HCT116 (cell line): ENCODE measurements around the gene CLIC3. TPM values are rescaled to one million over a fixed set of nuclear protein-coding genes. Genes with fewer than 3 reads are reported as not detected.

ENCODE experiments used
- ATAC-seq: fragments of 200-7000 bp; cut with Tn5 transposase; 2 replicates; pipeline ENCODE4 v1.9.1; 2020; ENCODE audit warnings: mild to moderate bottlenecking, moderate library complexity
- BruUV-seq: library from RNA; stranded (reverse); fragments of 400-500 nt; replicated peaks from 2 replicates; lab custom pipeline; 2021; lab: Mats Ljungman, UMichigan
- CTCF ChIA-PET: fragments of 300-600 bp; sonication (Branson Sonifier 250); formaldehyde crosslinking; loops from one replicate; lab custom pipeline; 2021; ENCODE audit warnings: antibody characterized with exemption; lab: Charles Lee
- POLR2A ChIA-PET: fragments of 300-600, 350-600 bp; sonication (Branson Sonifier 250); formaldehyde crosslinking; loops from one replicate; lab custom pipeline; 2021; ENCODE audit warnings: antibody characterized with exemption; lab: Charles Lee
- RAD21 ChIA-PET, 2 experiments: fragments of 300-600 bp; sonication (Branson Sonifier 250); formaldehyde crosslinking; loops; one replicate each; lab custom pipeline; 2023; ENCODE audit warnings: low total read pairs in 2 of 2; ENCODE audit not compliant: uncharacterized antibody in 2 of 2, unreplicated experiment in 2 of 2, low non-redundant PET in 1 of 2; lab: Charles Lee
- DNase-seq: peaks from one replicate; pipeline ENCODE4 v3.0.0-alpha.2; 2010; ENCODE audit warnings: low read depth, low spot score
- H2AFZ ChIP-seq: fragments of 200-600 bp; shearing (Covaris generic), sonication (generic); 2 replicates; pipeline ENCODE4 v1.6.1; 2017; ENCODE audit warnings: low read depth, mixed run types, mixed read lengths, antibody characterized with exemption, low read length; ENCODE audit not compliant: poor library complexity, severe bottlenecking
- H3K27ac ChIP-seq: 2 replicates; pipeline ENCODE4 v1.5.1; 2012; ENCODE audit warnings: low read depth, low read length
- H3K27me3 ChIP-seq: fragments of 200-600 bp; sonication (generic); 2 replicates; pipeline ENCODE4 v1.6.1; 2016; ENCODE audit warnings: mixed run types, low read length, mixed read lengths; ENCODE audit not compliant: insufficient read depth
- H3K36me3 ChIP-seq, 2 experiments: fragments of 200-500 bp in 1 of 2; fragments of 200-600 bp in 1 of 2; sonication (Bioruptor generic) in 1 of 2; sonication (generic) in 1 of 2; 2 replicates each; pipeline versions ENCODE4 v1.5.1 to v1.6.1; 2014 to 2016; ENCODE audit warnings: low read length in 2 of 2, inconsistent platforms in 1 of 2, mixed read lengths in 1 of 2, mixed run types in 1 of 2; ENCODE audit not compliant: insufficient read depth in 2 of 2, control insufficient read depth in 1 of 2
- H3K4me1 ChIP-seq, 2 experiments: fragments of 200-600 bp in 1 of 2; sonication (generic) in 1 of 2; 2 replicates each; pipeline versions ENCODE4 v1.5.1 to v1.6.1; 2012 to 2017; ENCODE audit warnings: low read length in 2 of 2, inconsistent platforms in 1 of 2, mild to moderate bottlenecking in 1 of 2, mixed read lengths in 1 of 2, mixed run types in 1 of 2, moderate library complexity in 1 of 2; ENCODE audit not compliant: insufficient read depth in 2 of 2, control insufficient read depth in 1 of 2
- H3K4me2 ChIP-seq: fragments of 200-600 bp; sonication (generic); 2 replicates; pipeline ENCODE4 v1.6.1; 2017; ENCODE audit warnings: mixed run types, low read length, mixed read lengths
- H3K4me3 ChIP-seq, 2 experiments: fragments of 200-600 bp in 1 of 2; sonication (generic) in 1 of 2; replicated peaks in 1 of 2; 2 replicates each; pipeline ENCODE4 v1.5.1; 2011 to 2016; ENCODE audit warnings: low read length in 2 of 2, control low read depth in 1 of 2, low read depth in 1 of 2, mild to moderate bottlenecking in 1 of 2, mixed read lengths in 1 of 2, mixed run types in 1 of 2
- H3K79me2 ChIP-seq: fragments of 200-600 bp; sonication (generic); 2 replicates; pipeline ENCODE4 v1.6.1; 2017; ENCODE audit warnings: mild to moderate bottlenecking, mixed run types, low read length, moderate library complexity, mixed read lengths; ENCODE audit not compliant: insufficient read depth
- H3K9ac ChIP-seq: fragments of 200-600 bp; sonication (generic); 2 replicates; pipeline ENCODE4 v1.6.1; 2016; ENCODE audit warnings: low read length, mixed read lengths
- H3K9me2 ChIP-seq: fragments of 200-600 bp; sonication (generic), shearing (Covaris generic); 2 replicates; pipeline ENCODE4 v1.6.1; 2017; ENCODE audit warnings: mixed run types, mild to moderate bottlenecking, moderate library complexity; ENCODE audit not compliant: insufficient read depth
- H3K9me3 ChIP-seq, 2 experiments: fragments of 200-500 bp in 1 of 2; fragments of 200-600 bp in 1 of 2; sonication (Bioruptor generic) in 1 of 2; sonication (generic) in 1 of 2; 2 replicates each; pipeline ENCODE4 v1.6.1; 2014 to 2017; ENCODE audit warnings: low read length in 2 of 2, mixed read lengths in 2 of 2, inconsistent platforms in 1 of 2, low read depth in 1 of 2, mild to moderate bottlenecking in 1 of 2, mixed run types in 1 of 2, moderate library complexity in 1 of 2; ENCODE audit not compliant: control insufficient read depth in 1 of 2, insufficient read depth in 1 of 2
- H4K20me1 ChIP-seq: fragments of 200-600 bp; sonication (generic), shearing (Covaris generic); 2 replicates; pipeline ENCODE4 v1.6.1; 2017; ENCODE audit warnings: mixed run types, mild to moderate bottlenecking, moderate library complexity; ENCODE audit not compliant: insufficient read depth
- CBX3 ChIP-seq: IDR thresholded peaks from 2 replicates; pipeline ENCODE4 v1.6.1; 2012; ENCODE audit warnings: low read depth
- EGR1 ChIP-seq: IDR thresholded peaks from 2 replicates; pipeline ENCODE4 v1.6.1; 2012; ENCODE audit warnings: low read depth
- ELF1 ChIP-seq: IDR thresholded peaks from 2 replicates; pipeline ENCODE4 v1.6.1; 2012; ENCODE audit warnings: low read depth, borderline replicate concordance
- EZH2 ChIP-seq: fragments of 200-600 bp; sonication (generic); IDR thresholded peaks from 2 replicates; pipeline ENCODE4 v1.6.1; 2017; ENCODE audit warnings: antibody characterized with exemption, mixed run types
- EZH2phosphoT487 ChIP-seq: fragments of 200-600 bp; IDR thresholded peaks from 2 replicates; pipeline ENCODE4 v1.6.1; 2018; ENCODE audit warnings: antibody characterized with exemption, borderline replicate concordance
- FOSL1 ChIP-seq: IDR thresholded peaks from 2 replicates; pipeline ENCODE4 v1.6.1; 2012; ENCODE audit warnings: low read depth
- POLR2AphosphoS5 ChIP-seq: IDR thresholded peaks from 2 replicates; pipeline ENCODE4 v1.6.1; 2011; ENCODE audit warnings: mild to moderate bottlenecking, low read depth, low read length, moderate library complexity
- RAD21 ChIP-seq: IDR thresholded peaks from 2 replicates; pipeline ENCODE4 v1.6.1; 2012; ENCODE audit warnings: low read depth, mild to moderate bottlenecking
- SIN3A ChIP-seq: IDR thresholded peaks from 2 replicates; pipeline ENCODE4 v1.6.1; 2012; ENCODE audit warnings: low read depth
- SRF ChIP-seq: IDR thresholded peaks from 2 replicates; pipeline ENCODE4 v1.6.1; 2012; ENCODE audit warnings: low read depth
- TCF7L2 ChIP-seq: IDR thresholded peaks from 2 replicates; pipeline ENCODE4 v1.7.0; 2011; ENCODE audit warnings: borderline replicate concordance, inconsistent platforms; ENCODE audit not compliant: insufficient read depth, insufficient read length; ENCODE audit errors: extremely low read depth
- YY1 ChIP-seq: IDR thresholded peaks from 2 replicates; pipeline ENCODE4 v1.6.1; 2011; ENCODE audit warnings: low read length, low read depth, moderate library complexity, mild to moderate bottlenecking; ENCODE audit not compliant: insufficient replicate concordance; ENCODE audit errors: extremely low read depth
- ZFX ChIP-seq: fragments of 450-650 bp; IDR thresholded peaks from 2 replicates; pipeline ENCODE4 v1.6.1; 2017
- ZNF274 ChIP-seq: fragments of 200-500 bp; sonication (Bioruptor generic); IDR thresholded peaks from 2 replicates; pipeline ENCODE4 v1.6.1; 2014; ENCODE audit warnings: mild to moderate bottlenecking, low read depth, low read length, inconsistent platforms
- intact Hi-C: fragments of 100-400 bp; cut with micrococcal nuclease; formaldehyde crosslinking; loops from 2 replicates; pipeline ENCODE4 v1.10.0; 2022
- total RNA-seq: library from RNA; stranded (reverse); gene quantifications from one replicate; pipeline ENCODE4 v1.2.1, GENCODE V29; 2021; ENCODE audit not compliant: unreplicated experiment
- TF ChIP-seq, protein P1 (sequence below): IDR thresholded peaks from 2 replicates; pipeline ENCODE4 v1.6.1; 2011; ENCODE audit warnings: mild to moderate bottlenecking, low read length, moderate library complexity; ENCODE audit not compliant: insufficient replicate concordance; ENCODE audit errors: extremely low read depth
- TF ChIP-seq, protein P2 (sequence below): IDR thresholded peaks from 2 replicates; pipeline ENCODE4 v1.6.1; 2012
- TF ChIP-seq, protein P3 (sequence below), 3 experiments: fragments of 200-600 bp in 1 of 3; sonication (generic) in 1 of 3; IDR thresholded peaks in 2 of 3; conservative IDR thresholded peaks in 1 of 3; 2 replicates each; pipeline ENCODE4 v1.5.1; 2012 to 2017; ENCODE audit warnings: low read depth in 2 of 3, low read length in 2 of 3, antibody characterized with exemption in 1 of 3, borderline replicate concordance in 1 of 3, control low read depth in 1 of 3, mild to moderate bottlenecking in 1 of 3, mixed read lengths in 1 of 3, mixed run types in 1 of 3, moderate library complexity in 1 of 3; ENCODE audit not compliant: insufficient read depth in 1 of 3
- TF ChIP-seq, protein P4 (sequence below): IDR thresholded peaks from 2 replicates; pipeline ENCODE4 v1.6.1; 2012; ENCODE audit warnings: low read depth
- TF ChIP-seq, protein P5 (sequence below): IDR thresholded peaks from 2 replicates; pipeline ENCODE4 v1.6.1; 2012

CLIC3 gene
- total RNA-seq, 1 experiment from 2014 or later, result 8.4 TPM

DNA sequence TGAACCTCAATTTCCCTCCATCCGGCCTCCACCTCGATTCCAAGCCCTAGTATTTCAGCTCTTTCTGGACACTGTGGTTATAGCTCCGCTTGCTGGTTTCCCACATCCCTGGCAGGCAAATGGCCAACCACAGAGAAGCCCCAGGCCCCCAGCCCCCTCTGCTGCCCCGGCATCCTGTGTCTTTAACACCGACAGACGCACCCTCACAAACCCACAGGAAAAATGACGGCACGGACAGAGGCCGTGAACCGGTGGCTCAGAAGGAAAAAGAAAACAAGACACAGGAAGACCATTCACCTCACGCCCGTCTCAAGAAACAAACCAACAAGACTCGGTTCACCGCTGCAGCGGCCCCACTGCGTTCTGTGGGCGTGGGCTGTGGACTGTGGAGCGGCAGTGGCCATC, 1.5 kb upstream of the CLIC3 start:
- ChIA-PET POLR2A (no interaction called here), CTCF (no interaction called here), RAD21 (no interaction called here)
- peaks cover 15% of the 10 kb centered on the region for H3K79me2 ChIP-seq
- H3K4me3 ChIP-seq, result 0 out of 4 replicates have a peak overlapping the region, but pooled peaks of 1 of the 2 experiments have one; percentile 56
- intact Hi-C loops, result no loop called here
- ATAC-seq (no peak), DNase-seq (no peak)
- H3K4me1 ChIP-seq, result peaks cover 53 to 82% of the 10 kb centered on the region in 2 experiments
- no peak overlapping the region for H2AFZ ChIP-seq
- H4K20me1 ChIP-seq, result no peaks in the 10 kb centered on the region
- H3K36me3 ChIP-seq, result peaks cover 0 to 12% of the 10 kb centered on the region in 2 experiments; a peak in 2 of 4 replicates
- H3K9me2 ChIP-seq, result no peaks in the 10 kb centered on the region
- TF ChIP-seq RAD21 (no peak), EGR1 (no peak), SIN3A (no peak), TCF7L2 (no peak), FOSL1 (no peak), ZFX (no peak), YY1 (no peak), ELF1 (no peak), EZH2phosphoT487 (no peak), POLR2AphosphoS5 (no peak), ZNF274 (no peak), SRF (no peak), EZH2 (no peak), CBX3 (no peak)
- TF ChIP-seq, protein P1, sequence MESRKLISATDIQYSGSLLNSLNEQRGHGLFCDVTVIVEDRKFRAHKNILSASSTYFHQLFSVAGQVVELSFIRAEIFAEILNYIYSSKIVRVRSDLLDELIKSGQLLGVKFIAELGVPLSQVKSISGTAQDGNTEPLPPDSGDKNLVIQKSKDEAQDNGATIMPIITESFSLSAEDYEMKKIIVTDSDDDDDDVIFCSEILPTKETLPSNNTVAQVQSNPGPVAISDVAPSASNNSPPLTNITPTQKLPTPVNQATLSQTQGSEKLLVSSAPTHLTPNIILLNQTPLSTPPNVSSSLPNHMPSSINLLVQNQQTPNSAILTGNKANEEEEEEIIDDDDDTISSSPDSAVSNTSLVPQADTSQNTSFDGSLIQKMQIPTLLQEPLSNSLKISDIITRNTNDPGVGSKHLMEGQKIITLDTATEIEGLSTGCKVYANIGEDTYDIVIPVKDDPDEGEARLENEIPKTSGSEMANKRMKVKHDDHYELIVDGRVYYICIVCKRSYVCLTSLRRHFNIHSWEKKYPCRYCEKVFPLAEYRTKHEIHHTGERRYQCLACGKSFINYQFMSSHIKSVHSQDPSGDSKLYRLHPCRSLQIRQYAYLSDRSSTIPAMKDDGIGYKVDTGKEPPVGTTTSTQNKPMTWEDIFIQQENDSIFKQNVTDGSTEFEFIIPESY, result no peak
- TF ChIP-seq, protein P2, sequence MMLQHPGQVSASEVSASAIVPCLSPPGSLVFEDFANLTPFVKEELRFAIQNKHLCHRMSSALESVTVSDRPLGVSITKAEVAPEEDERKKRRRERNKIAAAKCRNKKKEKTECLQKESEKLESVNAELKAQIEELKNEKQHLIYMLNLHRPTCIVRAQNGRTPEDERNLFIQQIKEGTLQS, result no peak
- TF ChIP-seq, protein P3, sequence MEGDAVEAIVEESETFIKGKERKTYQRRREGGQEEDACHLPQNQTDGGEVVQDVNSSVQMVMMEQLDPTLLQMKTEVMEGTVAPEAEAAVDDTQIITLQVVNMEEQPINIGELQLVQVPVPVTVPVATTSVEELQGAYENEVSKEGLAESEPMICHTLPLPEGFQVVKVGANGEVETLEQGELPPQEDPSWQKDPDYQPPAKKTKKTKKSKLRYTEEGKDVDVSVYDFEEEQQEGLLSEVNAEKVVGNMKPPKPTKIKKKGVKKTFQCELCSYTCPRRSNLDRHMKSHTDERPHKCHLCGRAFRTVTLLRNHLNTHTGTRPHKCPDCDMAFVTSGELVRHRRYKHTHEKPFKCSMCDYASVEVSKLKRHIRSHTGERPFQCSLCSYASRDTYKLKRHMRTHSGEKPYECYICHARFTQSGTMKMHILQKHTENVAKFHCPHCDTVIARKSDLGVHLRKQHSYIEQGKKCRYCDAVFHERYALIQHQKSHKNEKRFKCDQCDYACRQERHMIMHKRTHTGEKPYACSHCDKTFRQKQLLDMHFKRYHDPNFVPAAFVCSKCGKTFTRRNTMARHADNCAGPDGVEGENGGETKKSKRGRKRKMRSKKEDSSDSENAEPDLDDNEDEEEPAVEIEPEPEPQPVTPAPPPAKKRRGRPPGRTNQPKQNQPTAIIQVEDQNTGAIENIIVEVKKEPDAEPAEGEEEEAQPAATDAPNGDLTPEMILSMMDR (IDR thresholded peaks at IDR 0.05 in 2 of 3, conservative IDR thresholded peaks at IDR 0.05 in 1 of 3; ENCODE audit: borderline replicate concordance in 1 of 3, insufficient read depth in 1 of 3, low read depth in 2 of 3, low read length in 2 of 3), result no peak
- TF ChIP-seq, protein P4, sequence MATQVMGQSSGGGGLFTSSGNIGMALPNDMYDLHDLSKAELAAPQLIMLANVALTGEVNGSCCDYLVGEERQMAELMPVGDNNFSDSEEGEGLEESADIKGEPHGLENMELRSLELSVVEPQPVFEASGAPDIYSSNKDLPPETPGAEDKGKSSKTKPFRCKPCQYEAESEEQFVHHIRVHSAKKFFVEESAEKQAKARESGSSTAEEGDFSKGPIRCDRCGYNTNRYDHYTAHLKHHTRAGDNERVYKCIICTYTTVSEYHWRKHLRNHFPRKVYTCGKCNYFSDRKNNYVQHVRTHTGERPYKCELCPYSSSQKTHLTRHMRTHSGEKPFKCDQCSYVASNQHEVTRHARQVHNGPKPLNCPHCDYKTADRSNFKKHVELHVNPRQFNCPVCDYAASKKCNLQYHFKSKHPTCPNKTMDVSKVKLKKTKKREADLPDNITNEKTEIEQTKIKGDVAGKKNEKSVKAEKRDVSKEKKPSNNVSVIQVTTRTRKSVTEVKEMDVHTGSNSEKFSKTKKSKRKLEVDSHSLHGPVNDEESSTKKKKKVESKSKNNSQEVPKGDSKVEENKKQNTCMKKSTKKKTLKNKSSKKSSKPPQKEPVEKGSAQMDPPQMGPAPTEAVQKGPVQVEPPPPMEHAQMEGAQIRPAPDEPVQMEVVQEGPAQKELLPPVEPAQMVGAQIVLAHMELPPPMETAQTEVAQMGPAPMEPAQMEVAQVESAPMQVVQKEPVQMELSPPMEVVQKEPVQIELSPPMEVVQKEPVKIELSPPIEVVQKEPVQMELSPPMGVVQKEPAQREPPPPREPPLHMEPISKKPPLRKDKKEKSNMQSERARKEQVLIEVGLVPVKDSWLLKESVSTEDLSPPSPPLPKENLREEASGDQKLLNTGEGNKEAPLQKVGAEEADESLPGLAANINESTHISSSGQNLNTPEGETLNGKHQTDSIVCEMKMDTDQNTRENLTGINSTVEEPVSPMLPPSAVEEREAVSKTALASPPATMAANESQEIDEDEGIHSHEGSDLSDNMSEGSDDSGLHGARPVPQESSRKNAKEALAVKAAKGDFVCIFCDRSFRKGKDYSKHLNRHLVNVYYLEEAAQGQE, result no peak
- TF ChIP-seq, protein P5, sequence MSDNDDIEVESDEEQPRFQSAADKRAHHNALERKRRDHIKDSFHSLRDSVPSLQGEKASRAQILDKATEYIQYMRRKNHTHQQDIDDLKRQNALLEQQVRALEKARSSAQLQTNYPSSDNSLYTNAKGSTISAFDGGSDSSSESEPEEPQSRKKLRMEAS, result no peak
- peak overlapping the region; percentile 57 for H3K9ac ChIP-seq
- no peaks in the 10 kb centered on the region for H3K9me3 ChIP-seq
- H3K27me3 ChIP-seq, result no peaks in the 10 kb centered on the region
- BruUV-seq, result no TSS peak
- peak overlapping the region; percentile 88 for H3K4me2 ChIP-seq
- H3K27ac ChIP-seq, result peak overlapping the region; percentile 95
